Left cardiac atrium (tissue), 4 donors: Measurements from ENCODE around the gene BMPR2. TPM values are rescaled to one million over a fixed set of nuclear protein-coding genes. Genes with fewer than 3 reads are reported as not detected.
"Not testable (repeated sequence)": the region's sequence is repeated elsewhere in the genome, so short reads cannot be mapped to it uniquely, and the experiment has no call there.

Source experiments
- ATAC-seq, 2 donors: fragments of 200-7000 bp; cut with Tn5 transposase; one replicate each; pipeline ENCODE4 v1.9.1; 2020; ENCODE audit warnings: mild to moderate bottlenecking in 2 of 2, moderate library complexity in 2 of 2
- DNase-seq: peaks from one replicate; pipeline ENCODE4 v3.0.0-alpha.2; 2020
- intact Hi-C, 2 donors: fragments of 100-400 bp; cut with DNase I; formaldehyde crosslinking; loops; one replicate each; pipeline versions ENCODE4 v1.14.1 to v1.15.1; 2022 to 2023
- total RNA-seq, 2 donors: library from RNA; stranded (reverse); fragmentation: NEBNext Ultra II Directional; extraction: Animal tissue kit (Norgen Biotek cat#: 25700); gene quantifications; one replicate each; pipeline ENCODE4 v1.2.1, GENCODE V29; 2021
- donor health status: DM: no; HTN: yes; CAD: no.
- donor health status: DM: no; HTN: yes; CAD: no; lungs with severe emphysema.
- donor health status: DM: yes; HTN: yes; CAD: no.
- donor health status: Dilated cardiomyopathy.

BMPR2 gene
- total RNA-seq, 2 donors from 2014 or later: 46.7 to 65.8 TPM

DNA sequence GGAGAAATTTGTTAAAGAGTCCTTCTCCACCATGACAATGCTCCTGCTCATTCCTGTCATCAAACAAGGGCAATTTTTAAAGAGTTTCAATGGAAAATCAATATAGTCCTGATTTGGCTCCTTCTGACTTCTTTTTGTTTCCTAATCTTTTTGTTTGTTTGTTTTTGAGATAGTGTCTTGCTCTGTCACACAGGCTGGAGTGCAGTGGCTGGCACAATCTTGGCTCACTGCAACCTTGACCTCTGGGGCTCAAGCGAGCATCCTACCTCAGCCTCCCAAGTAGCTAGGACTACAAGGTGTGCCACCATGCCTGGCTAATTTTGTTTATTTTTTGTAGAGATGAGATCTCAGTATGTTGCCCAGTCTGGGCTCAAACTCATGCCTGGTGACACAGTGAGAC, 58.3 kb downstream of the BMPR2 start:
- intact Hi-C loops: no loop called here
- ATAC-seq: no peak
- no peak for DNase-seq

DNA sequence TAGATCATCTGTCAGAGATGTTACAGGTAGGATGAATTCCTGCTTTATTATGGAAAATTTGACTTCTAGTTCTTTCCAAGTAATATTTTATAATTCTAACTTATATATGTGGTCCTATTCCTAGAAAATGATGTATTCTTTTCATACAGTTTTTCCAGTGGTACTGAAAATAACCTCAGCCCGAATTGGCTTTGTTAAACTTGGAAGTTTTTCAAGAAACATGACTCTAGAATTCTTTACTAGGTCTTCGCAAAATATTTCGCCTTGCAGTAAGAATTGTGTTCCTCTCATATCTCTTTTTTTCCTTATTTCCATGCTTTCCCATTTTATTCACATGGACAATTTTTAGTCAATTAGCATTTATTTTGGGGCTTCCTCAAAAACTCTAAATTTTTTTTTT, 60.5 kb downstream of the BMPR2 start:
- intact Hi-C loops: no loop called here
- DNase-seq (no peak), ATAC-seq (no peak)

DNA sequence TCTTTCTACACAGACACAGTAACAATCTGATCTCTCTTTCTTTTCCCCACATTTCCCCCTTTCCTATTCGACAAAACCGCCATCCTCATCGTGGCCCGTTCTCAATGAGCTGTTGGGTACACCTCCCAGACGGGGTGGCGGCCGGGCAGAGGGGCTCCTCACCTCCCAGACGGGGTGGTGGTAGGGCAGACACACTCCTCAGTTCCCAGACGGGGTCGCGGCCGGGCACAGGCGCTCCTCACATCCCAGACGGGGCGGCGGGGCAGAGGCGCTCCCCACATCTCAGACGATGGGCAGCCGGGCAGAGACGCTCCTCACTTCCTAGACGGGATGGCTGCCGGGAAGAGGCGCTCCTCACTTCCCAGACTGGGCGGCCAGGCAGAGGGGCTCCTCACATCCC, 64.0 kb downstream of the BMPR2 start:
- ATAC-seq, DNase-seq, intact Hi-C loops: not testable (repeated sequence)

DNA sequence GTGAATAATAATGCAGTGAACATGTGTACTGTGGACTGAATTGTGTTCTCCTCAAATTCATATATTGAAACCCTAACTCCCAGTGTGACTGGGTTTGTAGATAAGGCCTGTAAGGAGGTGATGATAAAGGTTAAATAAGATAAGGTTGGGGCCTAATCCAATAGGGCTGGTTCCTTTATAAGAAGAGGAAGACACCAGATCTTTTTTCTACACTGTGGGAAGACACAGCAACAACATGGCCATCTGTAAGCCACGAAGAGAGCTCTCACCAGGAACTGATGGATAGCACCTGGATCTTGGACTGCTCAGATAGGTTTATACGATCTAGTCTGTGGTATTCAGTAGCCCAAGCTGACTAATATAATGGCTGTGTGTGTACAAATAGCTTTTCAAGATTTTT, 66.8 kb downstream of the BMPR2 start:
- intact Hi-C loops: no loop called here
- DNase-seq (no peak), ATAC-seq (no peak)

DNA sequence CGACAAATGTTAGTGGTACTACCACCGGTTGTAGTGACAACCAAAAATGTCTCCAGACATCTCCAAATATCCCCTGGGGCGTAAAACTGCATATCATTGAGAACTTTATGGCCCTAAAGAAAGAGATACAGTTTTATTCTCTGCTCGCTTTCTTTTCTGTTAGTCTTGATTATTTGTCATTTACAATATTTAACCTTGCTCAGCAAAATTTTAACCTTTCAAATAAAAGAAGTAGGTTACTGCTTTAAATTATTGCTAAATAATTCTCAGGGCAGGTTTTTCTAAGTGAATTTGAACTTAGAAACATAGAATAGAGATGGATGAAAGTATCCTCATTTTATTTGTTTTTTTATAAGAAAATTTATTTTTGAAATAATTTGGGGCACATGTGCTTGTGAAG, 67.9 kb downstream of the BMPR2 start:
- ATAC-seq (no peak), DNase-seq (no peak)
- intact Hi-C loops: no loop called here

DNA sequence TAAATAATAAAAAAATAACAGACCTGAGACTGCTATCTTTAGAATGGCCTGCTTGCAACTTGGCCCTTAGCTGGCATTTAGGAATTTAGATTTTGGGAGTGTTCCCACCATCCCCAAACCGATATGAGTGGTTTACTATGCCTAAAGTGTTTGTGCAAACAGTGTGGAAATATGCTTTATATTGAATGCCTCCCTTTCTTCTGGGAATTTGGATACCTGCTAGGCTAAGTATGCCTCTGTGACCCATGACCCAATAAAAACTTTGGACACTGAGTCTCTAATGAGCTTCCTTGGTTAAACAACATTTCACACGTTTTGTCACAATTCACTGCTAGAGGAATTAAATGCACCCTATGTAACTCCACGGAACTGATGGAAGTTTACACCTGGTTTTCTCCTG, 73.2 kb downstream of the BMPR2 start:
- intact Hi-C loops: no loop called here
- no peak for DNase-seq
- no peak for ATAC-seq

DNA sequence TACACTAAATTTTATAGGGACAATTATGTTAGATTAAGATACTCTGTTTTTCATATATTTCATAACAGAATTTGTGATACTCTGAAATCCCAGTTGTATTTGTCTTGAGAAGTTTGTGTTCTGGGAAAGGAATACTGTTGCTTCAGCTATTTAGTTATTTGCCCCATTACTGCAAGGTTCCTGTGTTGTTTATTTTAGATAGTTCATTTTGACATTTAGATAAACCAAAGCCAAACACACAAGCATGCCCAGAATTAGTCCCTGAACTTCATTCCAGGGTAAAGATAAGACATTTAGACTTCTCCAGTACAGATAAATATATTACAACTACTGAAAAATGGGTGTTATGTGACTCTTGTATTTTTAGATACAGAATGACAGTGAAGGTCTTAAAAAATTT, 74.7 kb downstream of the BMPR2 start:
- peak; percentile 71 to 82 for ATAC-seq
- intact Hi-C loops: no loop called here

DNA sequence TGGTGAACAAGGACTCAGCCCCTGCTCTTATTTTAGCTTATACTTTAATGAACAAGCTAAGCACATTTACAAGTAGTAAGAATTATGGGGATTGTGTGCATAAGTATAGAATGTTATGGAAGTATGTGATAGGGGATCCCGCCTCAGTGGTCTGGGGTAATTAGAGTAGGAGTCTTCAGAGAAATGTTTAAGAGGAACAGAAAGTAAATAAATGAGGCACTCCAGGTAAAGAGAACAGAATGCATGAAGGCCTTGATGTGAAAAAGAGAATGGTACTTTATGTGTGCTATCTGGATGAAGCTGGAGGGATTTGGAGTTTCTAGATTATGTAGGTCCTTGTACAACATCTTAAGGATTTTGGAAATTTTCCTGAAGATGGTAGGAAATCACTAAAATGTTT, 76.6 kb downstream of the BMPR2 start:
- intact Hi-C loops: no loop called here
- ATAC-seq (no peak), DNase-seq (no peak)

More for the DNA sequence above, 74.7 kb downstream of the BMPR2 start:
- DNase-seq: no peak

DNA sequence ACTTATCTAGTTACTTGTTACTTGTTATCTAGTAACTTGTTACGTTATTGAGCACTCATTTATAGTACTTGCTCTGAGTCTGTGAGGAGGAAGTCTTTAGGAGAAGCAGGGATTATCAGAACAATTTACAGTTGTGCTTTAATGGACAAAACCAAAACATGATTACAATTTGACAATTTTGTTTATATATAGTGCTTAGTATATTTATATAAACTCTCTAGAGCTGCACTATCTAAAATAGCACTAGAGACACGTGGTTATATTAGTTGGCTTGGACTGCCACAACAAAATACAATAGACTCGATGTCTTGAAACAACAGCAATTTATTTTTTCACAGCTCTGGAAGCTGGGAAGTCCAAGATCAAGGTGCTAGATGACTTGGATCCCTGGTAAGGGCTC, 78.4 kb downstream of the BMPR2 start:
- no peak for ATAC-seq
- DNase-seq: no peak
- intact Hi-C loops: no loop called here

DNA sequence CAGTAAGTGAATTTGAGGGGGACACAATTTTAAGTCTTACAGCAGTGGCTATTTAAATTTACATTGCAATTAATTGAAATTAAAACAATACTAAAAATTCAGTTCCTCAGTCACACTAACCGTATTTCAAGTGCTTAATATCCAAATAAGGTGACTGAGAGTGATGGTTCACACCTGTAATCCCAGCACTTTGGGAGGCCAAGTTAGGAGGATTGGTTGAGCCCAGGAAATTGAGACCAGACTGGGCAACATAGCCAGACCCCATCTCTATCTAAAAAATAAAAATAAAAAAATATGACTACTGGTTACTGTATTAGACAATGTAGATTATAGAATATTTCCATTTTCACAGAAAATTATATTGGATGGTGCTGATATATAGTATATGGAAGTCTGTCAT, 79.0 kb downstream of the BMPR2 start:
- no peak for ATAC-seq
- DNase-seq: no peak
- intact Hi-C loops: no loop called here

DNA sequence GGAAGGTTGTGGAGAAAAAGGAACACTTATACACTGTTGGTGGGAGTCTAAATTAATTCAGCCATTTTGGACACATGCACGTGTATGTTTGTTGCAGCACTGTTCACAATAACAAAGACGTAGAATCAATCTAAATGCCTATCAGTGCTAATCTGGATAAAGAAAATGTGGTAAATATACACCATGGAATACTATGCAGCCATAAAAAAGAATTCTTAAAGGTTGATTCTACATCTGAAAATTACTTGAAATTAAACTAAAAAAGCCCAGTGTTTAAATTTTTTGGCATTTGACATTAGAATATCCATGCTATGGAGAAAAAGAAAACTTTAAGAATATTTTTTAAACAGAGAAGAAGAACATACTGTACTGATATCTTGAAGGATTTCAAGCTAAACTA, 84.0 kb downstream of the BMPR2 start:
- DNase-seq: no peak
- intact Hi-C loops: no loop called here
- no peak for ATAC-seq

DNA sequence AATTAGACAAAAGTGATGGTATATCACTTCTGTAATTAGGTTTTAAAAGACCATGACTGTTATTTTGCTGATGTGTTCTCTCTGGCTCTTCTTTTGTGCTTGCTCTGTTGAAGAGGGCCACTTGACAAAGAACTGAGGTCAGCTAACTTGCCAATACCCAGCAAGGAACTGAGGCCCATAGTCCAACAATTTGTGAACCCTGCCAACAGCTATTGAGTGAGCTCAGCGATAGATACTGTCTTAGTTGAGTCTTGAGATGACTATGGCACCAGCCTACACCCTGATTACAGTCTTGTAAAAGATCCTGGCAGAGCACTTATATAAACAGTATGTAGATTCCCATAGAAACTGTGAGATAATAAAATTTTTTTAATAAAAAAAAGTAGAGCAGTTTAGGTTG, 103.0 kb downstream of the BMPR2 start:
- intact Hi-C loops: no loop called here
- DNase-seq (no peak), ATAC-seq (peak; percentile 19 to 77)

DNA sequence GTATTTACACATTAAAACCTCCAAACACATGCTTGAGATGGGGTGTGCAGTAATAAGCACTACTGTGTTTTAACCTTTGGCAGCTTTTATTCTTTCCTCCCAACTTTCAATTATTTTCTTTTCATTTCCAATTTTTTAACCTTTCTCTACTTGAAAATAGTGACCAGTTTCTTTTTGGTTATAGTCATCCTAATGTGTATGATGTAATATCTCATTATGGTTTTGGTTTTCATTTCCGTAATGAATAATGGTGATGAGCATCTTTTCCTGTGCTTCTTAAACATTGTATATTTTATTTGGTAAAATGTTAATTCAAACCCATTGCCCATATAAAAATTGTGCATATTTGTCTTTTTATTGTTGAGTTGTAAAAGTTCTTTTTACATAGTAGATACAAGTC, 103.5 kb downstream of the BMPR2 start:
- no peak for DNase-seq
- intact Hi-C loops: no loop called here
- no peak for ATAC-seq

DNA sequence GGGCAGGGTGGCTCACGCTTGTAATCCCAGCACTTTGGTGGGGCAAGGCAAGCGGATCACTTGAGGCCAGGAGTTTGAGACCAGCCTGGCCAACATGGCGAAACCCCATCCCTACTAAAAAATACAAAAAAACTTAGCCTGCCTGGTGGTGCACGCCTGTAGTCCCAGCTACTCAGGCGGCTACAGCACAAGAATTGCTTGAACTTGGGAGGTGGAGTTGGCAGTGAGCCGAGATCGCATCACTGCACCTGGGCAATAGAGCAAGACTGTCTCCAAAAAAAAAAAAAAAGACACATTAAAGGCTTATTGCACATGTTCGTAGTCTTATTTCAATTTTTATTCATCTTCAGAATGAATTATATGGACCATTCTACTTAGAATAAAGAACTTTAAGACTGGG, 110.2 kb downstream of the BMPR2 start:
- intact Hi-C loops: no loop called here
- ATAC-seq (no peak), DNase-seq (no peak)

DNA sequence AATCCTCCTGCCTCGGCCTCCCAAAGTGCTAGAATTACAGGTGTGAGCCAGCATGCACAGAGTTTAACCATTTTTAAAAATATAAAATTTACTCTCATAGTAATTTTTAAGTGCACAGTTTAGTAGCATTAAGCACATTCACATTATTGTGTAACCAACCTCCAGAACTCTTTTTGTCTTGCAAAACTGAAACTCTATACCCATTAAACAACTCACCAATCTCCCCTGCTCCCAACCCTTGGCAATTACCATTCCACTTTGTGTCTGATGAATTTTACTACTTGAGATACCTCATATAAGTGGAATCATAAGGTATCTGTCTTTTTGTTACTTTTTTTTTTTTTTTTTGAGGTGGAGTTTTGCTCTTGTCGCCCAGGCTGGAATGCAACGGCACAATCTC, 112.5 kb downstream of the BMPR2 start:
- DNase-seq (no peak), ATAC-seq (no peak)
- intact Hi-C loops: no loop called here

DNA sequence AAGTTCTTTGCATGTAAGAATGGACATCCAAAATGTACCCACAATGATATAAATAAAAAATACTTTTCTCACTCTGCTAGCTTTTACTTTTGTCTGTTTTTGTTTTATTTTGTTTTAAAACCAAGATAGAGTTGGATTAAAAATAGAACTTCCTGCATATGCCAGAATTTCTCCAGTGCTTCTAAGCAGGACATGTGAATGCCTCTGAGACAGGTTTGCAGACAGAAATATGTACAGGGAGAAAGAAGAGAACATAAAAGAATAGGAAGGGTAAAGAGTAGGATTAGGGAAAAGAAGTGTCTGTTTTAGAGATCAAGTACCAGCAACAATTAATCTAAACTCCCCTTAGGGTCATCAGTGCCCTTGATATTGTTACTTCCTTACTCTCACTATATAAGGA, 114.4 kb downstream of the BMPR2 start:
- intact Hi-C loops: loop anchor here in 1 of 2 donors (10.0 kb wide), 1 partner anchor 116 kb away; the partner anchor contains the start of gene BMPR2
- no peak for ATAC-seq

DNA sequence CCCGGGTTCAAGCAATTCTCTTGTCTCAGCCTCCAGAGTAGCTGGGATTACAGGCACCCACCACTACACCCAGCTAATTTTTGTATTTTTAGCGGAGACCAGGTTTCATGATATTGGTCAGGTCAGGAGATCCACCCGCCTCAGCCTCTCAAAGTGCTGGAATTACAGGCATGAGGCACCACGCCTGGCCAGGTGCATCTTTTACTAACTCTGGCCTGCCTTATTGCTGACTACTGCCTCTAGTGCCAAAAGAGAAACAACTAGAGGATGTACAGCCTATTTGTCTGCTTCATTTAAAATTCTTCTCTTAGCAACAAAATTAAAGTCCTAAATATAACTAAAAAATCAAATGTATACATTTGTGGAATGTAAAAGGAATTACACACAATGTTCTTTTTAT, 115.4 kb downstream of the BMPR2 start:
- DNase-seq: no peak
- ATAC-seq: no peak
- intact Hi-C loops: loop anchor here in 1 of 2 donors (10.0 kb wide), 1 partner anchor 117 kb away; the partner anchor contains the start of gene BMPR2

More for the DNA sequence above, 114.4 kb downstream of the BMPR2 start:
- DNase-seq: no peak

DNA sequence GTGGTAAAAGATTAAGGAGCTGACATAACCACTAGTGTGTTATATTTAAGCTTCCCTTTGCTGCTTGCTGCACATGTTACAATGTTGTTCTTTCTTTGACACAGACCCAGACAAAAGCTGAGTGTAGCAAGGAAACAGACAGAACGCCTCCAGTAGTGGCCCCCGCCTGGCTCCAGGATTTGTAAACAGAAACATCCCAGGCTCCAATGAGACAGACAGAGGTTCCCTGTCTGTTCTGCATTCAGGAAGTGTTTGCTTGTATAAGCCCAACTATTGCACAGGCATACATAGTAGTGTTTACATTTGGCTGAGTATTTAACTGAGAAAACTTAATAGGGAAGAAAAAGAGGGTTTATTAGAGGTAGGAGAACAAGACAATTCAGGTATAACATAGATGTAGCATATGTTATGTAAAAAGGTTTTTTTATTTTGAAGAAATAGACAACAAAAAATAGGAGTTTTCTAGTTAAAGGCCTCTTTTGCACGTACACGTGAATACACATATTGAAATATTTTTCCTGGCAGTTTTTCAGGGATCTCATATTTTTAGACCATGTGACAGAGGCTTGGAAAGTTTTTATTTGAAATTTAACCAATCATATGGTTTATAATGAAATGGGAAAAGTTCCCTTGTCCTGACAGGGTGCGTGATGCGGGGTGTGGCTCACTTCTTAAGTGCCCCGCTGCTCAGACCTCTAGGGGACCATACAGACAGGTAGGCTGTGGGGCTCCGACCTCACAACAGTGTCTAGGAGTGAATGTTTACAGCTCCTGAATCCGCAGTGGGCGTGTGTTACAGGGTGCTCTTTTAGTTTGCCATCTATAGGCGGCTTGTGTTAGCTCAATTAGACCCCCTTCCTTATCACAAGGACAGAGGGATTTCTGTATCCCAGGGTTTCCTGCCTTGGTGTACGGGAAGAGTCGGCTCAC, 118.4 kb downstream of the BMPR2 start:
- DNase-seq (no peak), ATAC-seq (peak in 1 of 2 donors; percentile 51)
- intact Hi-C loops: loop anchor here in 1 of 2 donors (10.0 kb wide), 1 partner anchor 120 kb away; the partner anchor contains the start of gene BMPR2

DNA sequence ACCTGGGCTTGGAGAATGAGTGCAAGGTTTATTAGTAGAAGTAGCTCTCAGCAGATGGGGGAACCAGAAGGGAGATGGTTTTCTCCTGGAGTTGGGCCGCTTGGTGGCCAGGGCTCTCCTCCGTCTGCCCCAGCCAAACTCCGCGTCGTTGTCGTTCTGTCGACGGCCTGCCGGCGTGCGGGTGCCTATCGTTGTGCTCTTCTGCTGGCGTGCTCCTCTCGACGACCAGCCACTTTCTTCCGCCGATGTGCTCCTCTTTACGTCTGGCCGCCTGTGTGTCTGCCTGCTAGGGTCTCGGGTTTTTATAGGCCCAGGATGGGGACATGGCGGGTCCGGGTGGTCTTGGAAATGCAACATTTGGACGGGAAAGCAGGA, 119.1 kb downstream of the BMPR2 start:
- ATAC-seq (no peak), DNase-seq (no peak)
- intact Hi-C loops: loop anchor here in 1 of 2 donors (10.0 kb wide), 1 partner anchor 120 kb away; the partner anchor contains the start of gene BMPR2

DNA sequence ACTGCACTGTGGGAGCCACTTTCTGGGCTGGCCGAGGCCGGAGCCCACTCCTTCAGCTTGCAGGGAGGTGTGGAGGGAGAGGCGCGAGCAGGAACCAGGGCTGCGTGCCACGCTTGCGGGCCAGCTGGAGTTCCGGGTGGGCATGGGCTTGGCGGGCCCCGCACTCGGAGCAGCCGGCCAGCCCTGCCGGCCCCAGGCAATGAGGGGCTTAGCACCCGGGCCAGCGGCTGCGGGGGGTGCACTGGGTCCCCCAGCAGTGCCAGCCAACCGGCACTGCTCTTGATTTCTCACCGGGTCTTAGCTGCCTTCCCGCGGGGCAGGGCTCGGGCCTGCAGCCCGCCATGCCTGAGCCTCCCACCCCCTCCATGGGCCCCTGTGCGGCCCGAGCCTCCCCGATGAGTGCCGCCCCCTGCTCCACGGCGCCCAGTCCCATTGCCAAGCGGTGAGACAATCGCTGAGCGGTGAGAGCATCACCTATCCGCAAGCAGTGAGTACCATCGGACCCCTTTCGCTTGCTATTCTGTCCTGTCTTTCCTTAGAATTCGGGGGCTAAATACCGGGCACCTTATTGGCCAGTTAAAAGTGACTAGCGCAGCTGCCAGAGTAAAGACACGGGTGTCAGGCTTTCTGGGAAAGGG, 120.8 kb downstream of the BMPR2 start:
- intact Hi-C loops: loop anchor here in 1 of 2 donors (10.0 kb wide), 1 partner anchor 122 kb away; the partner anchor contains the start of gene BMPR2
- not testable (repeated sequence) for ATAC-seq, DNase-seq
